HG03060 (cell line): ENCODE measurements around the gene SPNS1.

ENCODE experiments used
- ATAC-seq: cut with Tn5 transposase; IDR thresholded peaks from one replicate; pipeline ENCODE4 v1.9.1; 2021; ENCODE audit warnings: low read depth, moderate number of reproducible peaks; ENCODE audit not compliant: unreplicated experiment

SPNS1 gene

GRCh38 chr16:29024278-29024677 is 49.7 kb downstream of the SPNS1 start:
- no peak for ATAC-seq

DNA sequence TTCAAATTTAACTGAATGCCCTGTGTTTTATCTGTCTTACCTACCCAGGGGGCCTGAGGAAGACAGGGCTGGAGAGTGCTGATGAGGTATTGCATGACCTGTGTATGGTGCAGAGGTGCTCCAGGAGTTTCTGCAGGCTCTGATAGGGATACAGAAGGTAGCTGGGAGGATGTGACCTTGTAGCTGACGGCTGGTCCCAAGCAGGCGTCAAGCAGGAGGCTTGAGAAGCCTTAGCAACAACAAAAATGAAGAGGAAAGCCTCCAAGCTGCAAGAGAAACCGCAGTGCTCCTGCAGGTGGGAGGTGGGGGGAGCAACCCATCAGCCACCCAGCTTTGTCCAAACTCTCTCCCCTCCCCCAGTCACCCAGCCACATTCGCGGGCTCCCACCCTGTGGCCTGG is 50.6 kb downstream of the SPNS1 start:
- ATAC-seq = no peak

DNA sequence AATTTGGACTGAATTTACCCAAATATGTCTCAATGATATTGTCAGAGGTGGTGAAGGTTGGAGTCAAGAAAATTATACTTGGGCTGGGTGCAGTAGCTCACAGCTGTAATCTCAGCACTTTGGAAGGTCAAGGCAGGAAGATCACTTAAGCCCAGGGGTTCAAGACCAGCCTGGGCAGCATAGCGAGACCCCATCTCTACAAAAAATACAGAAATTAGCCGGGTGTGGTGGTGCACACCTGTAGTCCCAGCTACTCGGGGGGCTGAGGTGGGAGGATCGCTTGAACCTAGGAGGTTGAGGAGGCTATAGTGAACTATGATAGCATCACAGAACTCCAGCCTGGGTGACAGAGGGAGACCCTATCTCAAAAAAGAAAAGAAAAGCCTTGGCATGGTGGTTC is 51.2 kb downstream of the SPNS1 start:
- no peak for ATAC-seq

- no peak for ATAC-seq
These were observed 54.0 kb downstream of the SPNS1 start for GRCh38 chr16:29028457-29029167.

DNA sequence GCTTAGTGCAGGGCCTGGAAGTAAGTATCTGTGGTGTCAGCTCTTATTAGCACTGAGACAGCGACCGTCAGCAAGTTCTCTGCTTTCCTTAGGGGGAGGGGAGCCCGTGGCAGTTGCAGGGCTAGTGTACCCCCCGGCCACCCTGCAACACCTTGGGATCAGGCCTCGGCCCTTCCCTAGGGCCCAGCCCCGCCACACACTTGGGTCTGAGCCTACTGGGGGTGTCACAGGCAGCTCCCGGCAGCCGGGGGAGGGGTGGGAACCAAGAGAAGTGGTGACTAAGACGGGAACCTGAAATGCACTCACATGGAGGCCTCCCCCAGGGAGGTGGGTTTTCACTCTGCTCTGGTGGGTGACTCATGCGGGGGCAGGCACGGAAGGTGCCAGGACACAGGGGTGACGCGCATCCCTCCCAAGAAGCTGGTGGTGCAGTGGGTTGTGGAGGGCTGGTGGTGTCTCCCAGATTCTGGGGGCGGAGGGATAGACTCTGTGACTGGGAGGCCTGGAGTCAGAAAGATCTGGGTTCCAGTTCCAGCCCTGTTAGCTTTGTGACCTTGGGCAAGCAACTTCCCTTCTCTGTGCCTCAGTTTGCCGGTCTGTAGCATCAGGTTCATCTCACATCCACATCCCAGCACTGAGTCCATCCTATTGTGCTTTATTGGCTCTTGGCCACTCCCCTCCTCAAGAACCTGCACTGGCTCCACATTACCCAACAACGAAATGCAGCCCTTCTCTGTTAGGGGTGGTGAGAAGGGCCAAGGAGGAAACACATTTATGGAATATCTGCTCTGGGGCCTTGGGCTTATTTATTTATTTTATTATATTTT is 54.8 kb downstream of the SPNS1 start:
- ATAC-seq = no peak

DNA sequence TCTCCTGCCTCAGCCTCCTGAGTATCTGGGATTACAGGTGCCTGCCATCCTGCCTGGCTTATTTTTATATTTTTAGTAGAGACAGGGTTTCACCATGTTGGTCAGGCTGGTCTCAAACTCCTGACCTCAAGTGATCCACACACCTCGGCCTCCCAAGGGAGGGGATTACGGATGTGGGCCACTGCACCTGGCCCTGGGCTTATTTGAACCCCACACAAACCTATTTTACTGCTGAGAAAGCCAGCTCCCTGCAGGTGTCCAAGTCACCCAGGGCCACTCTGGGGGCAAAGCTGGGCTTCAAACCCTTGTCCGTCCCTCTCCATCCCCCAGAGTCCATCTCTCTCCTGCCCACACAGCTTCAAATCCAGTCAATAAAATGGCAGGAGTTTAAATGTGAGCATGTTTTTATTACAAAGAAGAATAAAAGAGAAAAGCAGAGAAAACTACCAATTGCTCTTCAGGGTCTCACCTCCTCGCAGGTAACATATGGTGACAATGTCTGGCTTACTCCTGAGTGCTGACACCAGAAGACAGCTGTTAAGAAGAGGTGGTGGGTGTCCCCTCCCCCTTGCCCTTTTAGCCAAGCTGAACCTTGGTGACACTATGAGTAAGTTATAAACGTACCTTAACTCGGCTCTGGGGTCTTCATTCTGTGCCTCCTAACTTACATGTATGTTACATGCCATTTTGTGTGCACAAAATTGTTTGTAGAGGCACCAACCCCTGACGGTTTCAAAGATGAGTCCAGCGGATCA is 55.7 kb downstream of the SPNS1 start:
- no peak for ATAC-seq
